ENCODE results near the gene REG3G.

The REG3G gene

GRCh38 chr2:79025421-79025820 is at the start of gene REG3G:
TSS of gene REG3G (plus strand) at chr2:79025702. CDS start at chr2:79026094, 392 bp downstream.
- ATAC-seq (no peak), DNase-seq (ENCODE audit: low spot score in 2 of 2) (no peak)
- no peaks in the 10 kb centered on the region for H3K4me1 Mint-ChIP-seq
- peaks cover 17% of the 10 kb centered on the region for H3K9me3 Mint-ChIP-seq
- no peaks in the 10 kb centered on the region for H3K36me3 Mint-ChIP-seq
- H3K27ac Mint-ChIP-seq, result no peak within 1 kb of the TSS
- H3K4me3 Mint-ChIP-seq, result no peak within 1 kb of the TSS

GRCh38 chr2:78977661-78978145 is 47.8 kb upstream of the REG3G start:
- ATAC-seq, result no peak

GRCh38 chr2:78978340-78978739 is 47.2 kb upstream of the REG3G start:
- no peaks in the 10 kb centered on the region for H3K36me3 Mint-ChIP-seq
- no peak overlapping the region for H3K27ac Mint-ChIP-seq
- DNase-seq (ENCODE audit: low spot score in 2 of 2) (no peak), ATAC-seq (no peak)
- no peak overlapping the region for H3K4me3 Mint-ChIP-seq
- no peaks in the 10 kb centered on the region for H3K4me1 Mint-ChIP-seq
- peaks cover 8% of the 10 kb centered on the region for H3K9me3 Mint-ChIP-seq

More at GRCh38 chr2:78977661-78978145, 47.8 kb upstream of the REG3G start:
- peaks cover 8% of the 10 kb centered on the region for H3K9me3 Mint-ChIP-seq
- H3K36me3 Mint-ChIP-seq, result no peaks in the 10 kb centered on the region
- H3K4me1 Mint-ChIP-seq, result no peaks in the 10 kb centered on the region
- no peak for DNase-seq (ENCODE audit: low spot score in 2 of 2)
- H3K4me3 Mint-ChIP-seq, result no peak overlapping the region
- no peak overlapping the region for H3K27ac Mint-ChIP-seq

- H3K9me3 Mint-ChIP-seq, result peaks cover 3% of the 10 kb centered on the region
- DNase-seq (ENCODE audit: low spot score in 2 of 2) (no peak), ATAC-seq (no peak)
- no peak overlapping the region for H3K27ac Mint-ChIP-seq
- no peaks in the 10 kb centered on the region for H3K36me3 Mint-ChIP-seq
- no peaks in the 10 kb centered on the region for H3K4me1 Mint-ChIP-seq
- H3K4me3 Mint-ChIP-seq, result no peak overlapping the region
Observed at GRCh38 chr2:78979380-78980151, 45.9 kb upstream of the REG3G start.

GRCh38 chr2:78980152-78980465 is 45.4 kb upstream of the REG3G start:
- no peak for DNase-seq (ENCODE audit: low spot score in 2 of 2)
- Mint-ChIP-seq H3K4me3 (no peak overlapping the region), H3K9me3 (peaks cover 3% of the 10 kb centered on the region)

GRCh38 chr2:78980871-78981270 is 44.6 kb upstream of the REG3G start:
- no peaks in the 10 kb centered on the region for H3K4me1 Mint-ChIP-seq
- DNase-seq (ENCODE audit: low spot score in 2 of 2) (no peak), ATAC-seq (no peak)
- no peaks in the 10 kb centered on the region for H3K36me3 Mint-ChIP-seq
- H3K9me3 Mint-ChIP-seq, result peaks cover 3% of the 10 kb centered on the region
- H3K27ac Mint-ChIP-seq, result no peak overlapping the region
- no peak overlapping the region for H3K4me3 Mint-ChIP-seq

More at GRCh38 chr2:78980152-78980465, 45.4 kb upstream of the REG3G start:
- Mint-ChIP-seq H3K4me1 (no peaks in the 10 kb centered on the region), H3K27ac (no peak overlapping the region), H3K36me3 (no peaks in the 10 kb centered on the region)
- ATAC-seq, result no peak

GRCh38 chr2:78982638-78983330 is 42.7 kb upstream of the REG3G start:
- peaks cover 6% of the 10 kb centered on the region for H3K9me3 Mint-ChIP-seq
- H3K4me1 Mint-ChIP-seq, result no peaks in the 10 kb centered on the region
- no peak for DNase-seq (ENCODE audit: low spot score in 2 of 2)
- no peak overlapping the region for H3K27ac Mint-ChIP-seq
- no peak overlapping the region for H3K4me3 Mint-ChIP-seq
- H3K36me3 Mint-ChIP-seq, result no peaks in the 10 kb centered on the region
- no peak for ATAC-seq

- Mint-ChIP-seq H3K27ac (no peak overlapping the region), H3K4me3 (no peak overlapping the region), H3K36me3 (no peaks in the 10 kb centered on the region), H3K4me1 (no peaks in the 10 kb centered on the region), H3K9me3 (peaks cover 6% of the 10 kb centered on the region)
- DNase-seq (ENCODE audit: low spot score in 2 of 2) (no peak), ATAC-seq (no peak)
Observed at GRCh38 chr2:78984386-78984785, 41.1 kb upstream of the REG3G start.

GRCh38 chr2:78985558-78985957 is 39.9 kb upstream of the REG3G start:
- H3K4me3 Mint-ChIP-seq, result no peak overlapping the region
- H3K27ac Mint-ChIP-seq, result no peak overlapping the region
- H3K9me3 Mint-ChIP-seq, result peaks cover 6% of the 10 kb centered on the region
- ATAC-seq, result no peak
- no peak for DNase-seq (ENCODE audit: low spot score in 2 of 2)
- no peaks in the 10 kb centered on the region for H3K36me3 Mint-ChIP-seq
- H3K4me1 Mint-ChIP-seq, result no peaks in the 10 kb centered on the region

- DNase-seq (ENCODE audit: low spot score in 2 of 2), result no peak
- no peak overlapping the region for H3K4me3 Mint-ChIP-seq
- H3K36me3 Mint-ChIP-seq, result no peaks in the 10 kb centered on the region
- ATAC-seq, result no peak
- peaks cover 11% of the 10 kb centered on the region for H3K9me3 Mint-ChIP-seq
- no peak overlapping the region for H3K27ac Mint-ChIP-seq
- no peaks in the 10 kb centered on the region for H3K4me1 Mint-ChIP-seq
Observed at GRCh38 chr2:78989051-78989450, 36.5 kb upstream of the REG3G start.

GRCh38 chr2:78992451-78992806 is 33.1 kb upstream of the REG3G start:
- no peaks in the 10 kb centered on the region for H3K36me3 Mint-ChIP-seq
- H3K27ac Mint-ChIP-seq, result no peak overlapping the region
- no peak overlapping the region for H3K4me3 Mint-ChIP-seq
- peaks cover 16% of the 10 kb centered on the region for H3K9me3 Mint-ChIP-seq
- no peaks in the 10 kb centered on the region for H3K4me1 Mint-ChIP-seq
- ATAC-seq, result no peak
- DNase-seq (ENCODE audit: low spot score in 2 of 2), result no peak

GRCh38 chr2:78992807-78993517 is 32.5 kb upstream of the REG3G start:
- no peak for DNase-seq (ENCODE audit: low spot score in 2 of 2)
- H3K4me1 Mint-ChIP-seq, result no peaks in the 10 kb centered on the region
- no peaks in the 10 kb centered on the region for H3K36me3 Mint-ChIP-seq
- no peak overlapping the region for H3K4me3 Mint-ChIP-seq
- peaks cover 16% of the 10 kb centered on the region for H3K9me3 Mint-ChIP-seq
- H3K27ac Mint-ChIP-seq, result no peak overlapping the region
- ATAC-seq, result no peak

GRCh38 chr2:78993518-78994148 is 31.9 kb upstream of the REG3G start:
- DNase-seq (ENCODE audit: low spot score in 2 of 2) (no peak), ATAC-seq (no peak)
- Mint-ChIP-seq H3K4me1 (no peaks in the 10 kb centered on the region), H3K27ac (no peak overlapping the region), H3K4me3 (no peak overlapping the region), H3K9me3 (peaks cover 20% of the 10 kb centered on the region), H3K36me3 (no peaks in the 10 kb centered on the region)

- no peak overlapping the region for H3K4me3 Mint-ChIP-seq
- peaks cover 20% of the 10 kb centered on the region for H3K9me3 Mint-ChIP-seq
- H3K27ac Mint-ChIP-seq, result no peak overlapping the region
- DNase-seq (ENCODE audit: low spot score in 2 of 2) (no peak), ATAC-seq (no peak)
- H3K36me3 Mint-ChIP-seq, result no peaks in the 10 kb centered on the region
- H3K4me1 Mint-ChIP-seq, result no peaks in the 10 kb centered on the region
Observed at GRCh38 chr2:78994789-78995188, 30.7 kb upstream of the REG3G start.

- H3K4me1 Mint-ChIP-seq, result no peaks in the 10 kb centered on the region
- DNase-seq (ENCODE audit: low spot score in 2 of 2) (no peak), ATAC-seq (no peak)
- peaks cover 19% of the 10 kb centered on the region for H3K9me3 Mint-ChIP-seq
- H3K4me3 Mint-ChIP-seq, result no peak overlapping the region
- no peak overlapping the region for H3K27ac Mint-ChIP-seq
- no peaks in the 10 kb centered on the region for H3K36me3 Mint-ChIP-seq
Observed at GRCh38 chr2:78999406-78999805, 26.1 kb upstream of the REG3G start.

Data from stimulated activated effector memory CD8-positive, alpha-beta T cell treated with anti-CD3 and anti-CD28 coated beads, Interleukin-12 subunit alpha, Interleukin-12 subunit beta, amount 100 ng/mL, for 72 hours (primary cell).